Lung (tissue), 12 donors: ENCODE measurements around the gene NHERF2. TPM values are rescaled to one million over a fixed set of nuclear protein-coding genes. Genes with fewer than 3 reads are reported as not detected.

Experiments used
- ATAC-seq: fragments of 200-7000 bp; cut with Tn5 transposase; one replicate; pipeline ENCODE4 v1.9.1; 2020; ENCODE audit warnings: moderate number of reproducible peaks; ENCODE audit not compliant: insufficient read depth, low FRiP score
- DNase-seq, 3 donors: peaks; one replicate each; pipeline ENCODE4 v3.0.0-alpha.2; 2013 to 2017
- H3K27ac ChIP-seq, 2 donors: one replicate each; pipeline ENCODE4 v1.5.1; 2013; ENCODE audit warnings: mild to moderate bottlenecking in 2 of 2, moderate library complexity in 2 of 2, control low read depth in 1 of 2, inconsistent platforms in 1 of 2, low read depth in 1 of 2, low read length in 1 of 2
- H3K27me3 ChIP-seq, 3 donors: one replicate each; pipeline ENCODE4 v1.5.1; 2013; ENCODE audit warnings: low read length in 2 of 3; ENCODE audit not compliant: control insufficient read depth in 3 of 3, insufficient read depth in 3 of 3
- H3K36me3 ChIP-seq, 4 donors: one replicate each; pipeline ENCODE4 v1.5.1; 2013; ENCODE audit warnings: low read length in 4 of 4, mild to moderate bottlenecking in 1 of 4, moderate library complexity in 1 of 4; ENCODE audit not compliant: control insufficient read depth in 4 of 4, insufficient read depth in 4 of 4
- H3K4me1 ChIP-seq, 5 donors: one replicate each; pipeline ENCODE4 v1.5.1; 2013; ENCODE audit warnings: low read length in 5 of 5, mild to moderate bottlenecking in 2 of 5, moderate library complexity in 1 of 5; ENCODE audit not compliant: control insufficient read depth in 5 of 5, insufficient read depth in 5 of 5
- H3K4me3 ChIP-seq: one replicate; pipeline ENCODE4 v1.5.1; 2013; ENCODE audit warnings: mild to moderate bottlenecking, control low read depth, moderate library complexity
- H3K9ac ChIP-seq, 2 donors: one replicate each; pipeline ENCODE4 v1.5.1; 2013; ENCODE audit warnings: low read length in 2 of 2, control low read depth in 1 of 2; ENCODE audit not compliant: insufficient read depth in 1 of 2
- H3K9me3 ChIP-seq, 4 donors: one replicate each; pipeline ENCODE4 v1.5.1; 2013; ENCODE audit warnings: low read length in 3 of 4, mild to moderate bottlenecking in 1 of 4, moderate library complexity in 1 of 4; ENCODE audit not compliant: control insufficient read depth in 4 of 4, insufficient read depth in 3 of 4
- WGBS, 2 donors: extraction: QIAGEN DNeasy Blood & Tissue Kit; methylation state at CpG; one replicate each; pipeline ENCODE4 v1.1.7; 2013; 5-methylcytosine and 5-hydroxymethylcytosine counted together
- polyA plus RNA-seq, 2 donors: library from polyadenylated mRNA; stranded (reverse); fragments of 200-250 nt; gene quantifications; one replicate each; pipeline ENCODE4 v1.2.1, GENCODE V29; 2013
- total RNA-seq, 2 donors: library from RNA; depleted of rRNA in 1 of 2; stranded (reverse); fragments of >200 nt in 1 of 2; gene quantifications; one replicate each; pipeline ENCODE4 v1.2.1, GENCODE V29; 2014 to 2021
- TF ChIP-seq, protein P1 (sequence below): IDR thresholded peaks from 2 replicates; pipeline ENCODE4 v1.5.1; 2012; ENCODE audit warnings: mild to moderate bottlenecking; ENCODE audit errors: control extremely low read depth, extremely low read depth
- donor health status: control.
- donor health status: control.
- donor health status: Bipolar disorder and iron deficiency.
- donor health status: healthy.
- donor health status: DM: yes; HTN: yes; CAD: no.

The NHERF2 gene
- total and polyA plus RNA-seq, 4 donors = 142 to 468 (median 245) TPM

DNA sequence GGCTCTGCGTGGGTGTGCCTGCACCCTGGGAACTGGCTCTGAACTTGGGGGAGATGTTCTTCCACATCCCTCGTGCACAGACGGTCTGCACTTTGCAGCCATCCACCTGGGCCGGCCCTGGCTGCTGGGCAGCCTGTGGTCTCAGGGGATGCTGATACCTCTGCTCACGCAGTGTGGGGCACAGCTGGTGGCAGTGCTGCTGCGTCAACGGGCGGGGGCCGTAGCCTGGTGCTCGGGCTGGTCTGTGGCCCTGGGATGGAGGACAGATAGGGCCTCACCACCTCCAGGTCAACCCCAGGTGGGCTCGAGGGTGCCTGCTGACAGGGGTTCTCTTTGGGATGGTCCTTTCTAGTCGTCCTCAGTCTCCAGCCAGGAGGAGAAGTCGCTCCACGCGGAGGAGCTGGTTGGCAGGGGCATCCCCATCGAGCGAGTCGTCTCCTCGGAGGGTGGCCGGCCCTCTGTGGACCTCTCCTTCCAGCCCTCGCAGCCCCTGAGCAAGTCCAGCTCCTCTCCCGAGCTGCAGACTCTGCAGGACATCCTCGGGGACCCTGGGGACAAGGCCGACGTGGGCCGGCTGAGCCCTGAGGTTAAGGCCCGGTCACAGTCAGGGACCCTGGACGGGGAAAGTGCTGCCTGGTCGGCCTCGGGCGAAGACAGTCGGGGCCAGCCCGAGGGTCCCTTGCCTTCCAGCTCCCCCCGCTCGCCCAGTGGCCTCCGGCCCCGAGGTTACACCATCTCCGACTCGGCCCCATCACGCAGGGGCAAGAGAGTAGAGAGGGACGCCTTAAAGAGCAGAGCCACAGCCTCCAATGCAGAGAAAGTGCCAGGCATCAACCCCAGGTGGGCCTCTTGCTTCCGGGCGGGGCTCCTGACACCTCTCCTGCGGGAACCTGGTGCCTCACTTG lies 57.4 kb downstream of the NHERF2 start:
- Histone ChIP-seq H3K9ac (no peak overlapping the region), H3K4me1 (peaks cover 0 to 36% (median 14%) of the 10 kb centered on the region in 5 donors), H3K4me3 (no peak overlapping the region), H3K27me3 (no peaks in the 10 kb centered on the region), H3K9me3 (peaks cover 0 to 1% (median 0%) of the 10 kb centered on the region in 4 donors), H3K27ac (no peak overlapping the region), H3K36me3 (peaks cover 3 to 89% (median 26%) of the 10 kb centered on the region in 4 donors)
- 96% methylated on average over 43 to 44 of the region's 44 CpGs for WGBS, 2 donors
- TF ChIP-seq, protein P1, sequence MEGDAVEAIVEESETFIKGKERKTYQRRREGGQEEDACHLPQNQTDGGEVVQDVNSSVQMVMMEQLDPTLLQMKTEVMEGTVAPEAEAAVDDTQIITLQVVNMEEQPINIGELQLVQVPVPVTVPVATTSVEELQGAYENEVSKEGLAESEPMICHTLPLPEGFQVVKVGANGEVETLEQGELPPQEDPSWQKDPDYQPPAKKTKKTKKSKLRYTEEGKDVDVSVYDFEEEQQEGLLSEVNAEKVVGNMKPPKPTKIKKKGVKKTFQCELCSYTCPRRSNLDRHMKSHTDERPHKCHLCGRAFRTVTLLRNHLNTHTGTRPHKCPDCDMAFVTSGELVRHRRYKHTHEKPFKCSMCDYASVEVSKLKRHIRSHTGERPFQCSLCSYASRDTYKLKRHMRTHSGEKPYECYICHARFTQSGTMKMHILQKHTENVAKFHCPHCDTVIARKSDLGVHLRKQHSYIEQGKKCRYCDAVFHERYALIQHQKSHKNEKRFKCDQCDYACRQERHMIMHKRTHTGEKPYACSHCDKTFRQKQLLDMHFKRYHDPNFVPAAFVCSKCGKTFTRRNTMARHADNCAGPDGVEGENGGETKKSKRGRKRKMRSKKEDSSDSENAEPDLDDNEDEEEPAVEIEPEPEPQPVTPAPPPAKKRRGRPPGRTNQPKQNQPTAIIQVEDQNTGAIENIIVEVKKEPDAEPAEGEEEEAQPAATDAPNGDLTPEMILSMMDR = no peak
- DNase-seq (no peak), ATAC-seq (no peak)

DNA sequence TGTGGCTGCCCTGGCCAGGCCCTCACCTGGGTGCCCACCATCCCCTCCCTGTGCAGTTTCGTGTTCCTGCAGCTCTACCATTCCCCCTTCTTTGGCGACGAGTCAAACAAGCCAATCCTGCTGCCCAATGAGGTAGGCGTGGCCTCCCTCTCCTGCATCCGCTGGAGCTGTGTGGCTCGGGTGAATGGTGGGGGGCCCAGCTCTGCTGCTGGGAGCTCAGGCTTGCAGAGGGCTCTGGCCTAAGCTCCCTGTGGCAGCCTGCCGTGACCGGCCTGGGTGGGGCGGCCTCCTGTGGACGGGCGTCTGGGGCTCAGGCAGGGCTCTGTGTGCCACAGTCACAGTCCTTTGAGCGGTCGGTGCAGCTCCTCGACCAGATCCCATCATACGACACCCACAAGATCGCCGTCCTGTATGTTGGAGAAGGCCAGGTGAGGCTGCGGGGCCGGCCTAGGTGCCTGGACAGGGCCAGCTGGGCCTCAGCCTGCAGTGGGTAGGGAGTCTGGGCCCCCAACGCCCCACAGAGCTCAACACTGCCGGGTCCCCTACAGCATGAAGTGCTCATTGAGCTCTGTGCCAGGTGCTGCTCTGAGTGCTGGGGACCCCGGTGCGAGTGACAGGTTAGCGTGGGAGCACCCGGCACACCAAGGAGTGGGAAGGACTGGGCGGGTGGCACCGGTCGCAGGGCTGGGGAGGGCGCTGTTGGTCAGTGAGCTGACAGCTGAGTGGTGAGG lies 58.4 kb downstream of the NHERF2 start:
- ATAC-seq = no peak
- TF ChIP-seq, protein P1 = no peak
- DNase-seq = no peak
- no peak overlapping the region for H3K4me3 ChIP-seq
- peaks cover 0 to 36% (median 14%) of the 10 kb centered on the region in 5 donors for H3K4me1 ChIP-seq
- no peak overlapping the region for H3K9ac ChIP-seq
- no peak overlapping the region for H3K27ac ChIP-seq
- peaks cover 3 to 88% (median 23%) of the 10 kb centered on the region in 4 donors for H3K36me3 ChIP-seq
- H3K9me3 ChIP-seq = peaks cover 0 to 1% (median 0%) of the 10 kb centered on the region in 4 donors
- 93 to 95% methylated on average over 28 to 29 of the region's 29 CpGs for WGBS, 2 donors
- no peaks in the 10 kb centered on the region for H3K27me3 ChIP-seq

DNA sequence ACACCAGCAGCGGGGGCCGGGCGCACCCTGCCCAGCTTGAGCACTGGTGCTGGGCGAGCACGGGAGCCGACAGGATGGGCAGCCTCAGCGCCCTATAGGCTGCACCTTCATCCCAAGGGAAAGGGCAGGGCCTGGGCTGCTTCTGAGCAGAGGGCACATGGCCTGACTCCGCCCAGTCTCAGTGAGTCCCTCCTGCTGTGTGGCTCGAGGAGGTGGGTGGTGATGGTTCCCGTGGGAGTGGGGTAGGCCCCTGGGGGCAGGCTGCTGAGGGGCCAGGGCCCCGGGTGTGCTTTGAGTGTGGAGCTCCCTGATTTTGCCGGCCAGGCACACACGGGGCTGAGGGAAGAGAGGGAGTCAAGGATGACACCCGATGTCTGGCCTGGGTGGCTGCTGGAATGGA lies 59.0 kb downstream of the NHERF2 start:
- Histone ChIP-seq H3K9me3 (peaks cover 0 to 1% (median 0%) of the 10 kb centered on the region in 4 donors), H3K36me3 (peaks cover 3 to 88% (median 22%) of the 10 kb centered on the region in 4 donors), H3K9ac (no peak overlapping the region), H3K27me3 (no peaks in the 10 kb centered on the region), H3K4me1 (peaks cover 0 to 35% (median 14%) of the 10 kb centered on the region in 5 donors), H3K27ac (peak overlapping the region in 1 of 2 donors; percentile 1), H3K4me3 (no peak overlapping the region)
- ATAC-seq (no peak), DNase-seq (no peak)
- 86 to 90% methylated on average over 13 to 14 of the region's 14 CpGs for WGBS, 2 donors
- TF ChIP-seq, protein P1 = no peak
